ENCODE results near the gene LRRC31.

The LRRC31 gene

DNA sequence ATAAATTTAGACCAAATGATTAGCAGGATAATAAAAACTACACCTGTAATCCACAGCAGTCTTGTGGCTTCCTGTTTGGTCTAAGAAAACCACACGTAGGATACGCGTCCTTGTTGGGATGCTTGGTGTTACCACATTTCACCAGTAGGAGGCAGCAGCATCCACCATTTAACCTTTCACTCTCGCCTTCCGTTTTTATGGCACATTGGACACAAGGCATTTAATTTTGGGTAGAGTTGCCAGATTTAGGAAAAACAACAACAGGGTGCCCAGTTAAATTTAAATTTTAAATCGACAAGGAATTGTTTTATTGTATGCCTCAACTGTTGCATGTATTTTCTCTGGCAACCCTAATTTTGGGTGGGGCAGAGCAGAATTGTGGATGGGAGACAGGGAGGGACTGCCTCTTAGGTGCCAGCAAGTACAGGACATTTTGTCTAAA is 6.3 kb downstream of the LRRC31 start:
- DNase-seq (ENCODE audit: low read depth), result peak; percentile 37

DNA sequence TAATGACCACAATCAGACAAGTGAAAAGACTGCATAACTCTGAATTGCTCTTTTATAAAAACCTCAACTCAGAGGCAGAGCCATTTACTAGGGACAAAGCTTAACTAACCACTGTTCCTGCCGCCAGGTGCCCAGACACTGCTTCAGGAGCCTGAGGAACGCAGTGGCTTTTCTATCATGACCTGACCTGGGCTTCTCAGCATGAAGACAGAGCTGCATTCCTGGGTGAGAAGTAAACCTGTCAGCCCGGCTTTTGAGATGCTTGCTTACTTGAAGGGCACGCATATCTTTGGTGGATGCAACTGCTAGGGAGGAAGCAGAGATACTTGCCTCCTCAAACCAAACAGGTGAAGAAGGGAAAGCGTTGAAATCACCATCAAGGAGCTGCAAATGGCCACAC is 7.9 kb downstream of the LRRC31 start:
- no peak for DNase-seq (ENCODE audit: low read depth)

DNA sequence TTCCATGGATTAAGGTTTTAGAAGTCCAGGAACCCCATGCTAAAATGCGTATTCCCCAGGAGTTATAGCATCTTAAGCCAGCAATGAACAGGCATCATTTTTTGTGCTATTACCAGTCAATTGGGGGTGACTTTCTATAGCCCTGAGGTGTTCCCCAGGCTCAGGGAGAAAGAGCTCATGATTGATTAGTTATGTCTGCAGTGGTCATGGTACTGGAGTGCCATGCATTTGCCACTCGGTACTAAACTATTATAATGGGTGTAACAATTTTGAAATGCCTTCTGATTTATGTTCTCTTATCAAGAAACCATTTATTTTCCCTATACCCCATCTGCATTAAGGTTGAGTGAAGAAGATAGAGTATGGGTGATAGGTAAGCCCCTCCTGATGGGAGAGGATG is 11.9 kb downstream of the LRRC31 start:
- no peak for DNase-seq (ENCODE audit: low read depth)

DNA sequence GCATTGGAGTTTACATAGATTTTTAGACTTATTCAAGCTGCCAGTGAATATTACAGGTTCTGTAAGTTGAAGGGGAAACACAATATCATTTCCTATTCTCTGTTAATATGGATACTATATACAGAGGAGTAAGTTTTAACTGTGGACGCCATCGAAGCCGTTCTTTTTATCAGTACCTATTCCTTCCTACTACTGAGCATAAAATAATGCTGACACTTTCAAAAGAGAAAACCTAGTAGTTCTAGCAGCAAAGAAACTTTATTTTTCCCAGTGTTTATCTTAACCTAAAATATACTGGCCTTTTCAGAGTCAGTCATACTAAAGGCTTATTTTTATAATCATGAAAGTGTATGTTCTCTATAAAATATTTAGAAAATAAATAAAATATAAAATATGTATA is 14.2 kb downstream of the LRRC31 start:
- no peak for DNase-seq (ENCODE audit: low read depth)

DNA sequence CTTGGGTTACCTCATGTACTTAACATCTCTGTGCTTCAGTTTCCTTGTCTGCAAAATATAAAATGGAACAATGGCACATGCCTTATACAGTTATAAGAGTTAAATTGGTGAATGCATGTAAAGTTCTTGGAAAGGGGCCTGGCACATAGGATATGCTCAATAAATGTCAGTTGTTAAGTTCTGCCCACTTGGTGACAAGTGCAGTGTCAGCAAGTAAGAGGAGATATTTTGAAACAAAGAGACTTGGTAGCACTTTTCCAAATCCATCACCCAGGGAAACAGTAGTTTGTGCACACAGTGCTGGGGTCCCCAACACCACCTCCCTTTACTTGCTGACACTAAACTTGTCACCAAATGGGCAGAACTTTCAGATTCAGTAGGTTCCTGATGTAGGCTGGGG is 19.1 kb downstream of the LRRC31 start:
- no peak for DNase-seq (ENCODE audit: low read depth)

DNA sequence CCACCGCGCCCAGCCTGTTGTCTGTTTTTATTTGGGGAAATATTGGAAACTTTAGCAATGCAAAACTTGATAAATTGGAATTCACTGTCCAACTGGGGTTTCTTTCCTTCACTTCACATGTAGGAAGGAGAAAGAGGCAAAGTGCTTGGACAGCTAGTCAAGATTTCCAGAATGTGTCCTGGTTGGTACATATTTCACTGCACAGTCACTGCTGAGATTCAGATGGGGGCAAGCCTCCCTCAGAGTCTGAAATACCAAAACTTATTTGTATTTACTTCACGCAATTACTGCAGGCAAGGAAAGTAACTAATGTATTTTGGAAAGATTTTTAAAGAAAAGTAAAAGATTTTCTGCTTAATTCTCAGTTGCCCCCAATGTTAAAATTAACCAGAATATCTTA is 21.0 kb downstream of the LRRC31 start:
- no peak for DNase-seq (ENCODE audit: low read depth)

DNA sequence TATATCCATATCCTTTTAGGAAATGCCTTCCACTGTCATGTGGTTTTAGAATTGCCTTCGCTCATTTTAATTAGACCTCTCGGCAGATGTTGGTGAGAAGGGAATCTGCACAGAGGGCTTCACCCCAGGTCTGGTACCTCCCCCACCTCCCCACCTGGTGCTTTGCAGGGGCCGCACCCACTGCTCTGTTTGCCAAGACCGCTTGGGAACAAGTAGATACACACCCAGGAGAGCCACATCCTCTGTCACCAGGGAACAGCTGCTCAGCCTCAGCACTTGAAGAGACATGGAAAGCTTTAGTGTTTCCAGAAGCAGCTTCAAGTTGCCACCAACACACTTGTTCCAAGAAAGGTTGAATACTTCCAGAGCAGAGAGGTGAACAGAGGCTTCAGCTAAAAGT is 21.8 kb downstream of the LRRC31 start:
- DNase-seq (ENCODE audit: low read depth), result no peak

DNA sequence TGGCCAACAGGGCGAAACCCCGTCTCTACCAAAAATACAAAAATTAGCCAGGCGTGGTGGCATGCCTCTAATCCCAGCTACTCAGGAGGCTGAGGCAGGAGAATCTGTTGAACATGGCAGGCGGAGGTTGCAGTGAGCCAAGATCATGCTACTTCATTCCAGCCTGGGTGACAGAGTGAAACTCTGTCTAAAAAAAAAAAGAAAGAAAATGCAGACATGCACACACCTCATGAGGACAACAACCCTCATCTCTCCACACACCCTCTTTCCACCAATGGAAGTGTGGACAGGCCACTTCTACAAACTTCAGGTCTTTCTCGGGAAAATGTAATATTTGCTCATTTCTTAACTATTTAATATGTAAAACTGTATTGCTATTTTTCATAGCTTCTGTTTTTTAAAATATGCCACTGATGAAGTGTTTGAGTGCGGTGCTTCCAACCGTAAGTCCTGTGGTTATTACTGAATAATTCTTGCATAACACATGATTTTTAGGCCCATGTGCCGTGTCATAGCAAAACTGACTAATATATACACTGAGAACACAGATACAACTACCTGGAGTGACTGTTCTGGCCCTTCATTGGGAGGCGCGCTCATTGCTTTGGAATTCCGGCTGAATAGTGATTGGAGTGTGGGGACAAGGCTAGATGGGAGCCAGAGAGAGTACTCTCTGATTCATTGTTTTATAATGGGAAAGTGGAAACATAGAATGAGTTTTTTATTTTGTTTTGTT is 23.1 kb downstream of the LRRC31 start:
- DNase-seq (ENCODE audit: low read depth), result no peak

DNA sequence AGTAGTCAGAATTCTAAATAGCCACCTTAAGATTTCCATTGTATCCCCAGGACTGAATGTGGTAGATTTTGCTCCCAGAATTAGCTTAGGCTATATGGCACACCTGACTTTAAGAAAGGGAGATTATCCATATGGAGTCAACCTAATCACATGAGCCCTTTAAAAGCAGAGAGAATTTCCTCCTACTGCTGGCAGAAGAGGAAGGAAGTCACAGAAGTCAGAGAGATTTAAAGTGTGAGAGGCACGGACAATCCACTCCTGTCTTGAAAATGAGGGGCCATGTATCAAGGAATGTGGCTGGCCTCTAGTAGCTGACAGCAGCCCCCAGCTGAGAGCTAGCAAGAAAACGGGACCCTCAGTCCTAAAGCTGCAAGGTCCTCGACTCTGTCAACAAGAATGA is 26.8 kb downstream of the LRRC31 start:
- no peak for DNase-seq (ENCODE audit: low read depth)

DNA sequence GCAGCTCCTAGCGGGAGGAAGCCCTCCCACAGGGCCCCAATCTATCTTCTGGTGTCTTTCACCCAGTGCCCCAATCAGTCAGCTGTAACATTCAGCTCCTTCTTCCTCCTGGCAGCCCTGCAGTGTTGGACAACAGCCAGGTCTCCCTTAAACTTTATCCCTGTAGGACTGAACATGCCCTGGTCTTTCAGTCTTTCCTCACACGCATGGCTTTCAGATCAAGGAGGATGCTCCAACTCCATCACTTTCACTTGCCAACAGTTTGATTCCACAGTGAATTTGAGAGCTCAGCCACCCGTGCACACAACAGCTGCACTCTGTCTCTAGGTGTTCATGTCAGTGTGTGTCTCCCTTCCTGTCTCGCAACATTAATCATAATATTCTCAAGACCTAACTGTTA is 28.6 kb downstream of the LRRC31 start:
- no peak for DNase-seq (ENCODE audit: low read depth)

DNA sequence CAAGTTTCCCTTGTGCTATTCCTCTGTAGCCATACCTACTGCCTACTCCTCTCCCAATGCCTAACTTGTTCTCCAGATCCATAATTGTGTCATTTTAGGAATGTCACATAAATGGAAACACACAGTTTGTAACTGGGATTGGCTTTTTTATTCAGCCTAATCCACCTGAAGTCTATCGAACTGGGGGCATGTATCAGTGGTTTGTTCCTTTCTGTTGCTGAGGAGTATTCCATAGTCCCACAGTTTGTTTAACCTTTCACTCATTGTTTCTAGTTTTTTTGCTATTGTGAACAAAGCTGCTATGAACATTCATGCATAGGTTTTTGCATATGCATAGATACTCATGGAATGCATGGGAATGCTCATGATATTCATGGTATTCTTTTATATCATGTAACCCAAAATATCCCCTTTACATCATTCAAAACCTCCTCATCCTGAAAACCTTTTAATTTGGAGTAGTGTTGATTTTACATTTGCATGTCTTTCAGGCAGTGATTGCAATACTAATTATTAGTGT is 31.2 kb downstream of the LRRC31 start:
- no peak for DNase-seq (ENCODE audit: low read depth)

DNA sequence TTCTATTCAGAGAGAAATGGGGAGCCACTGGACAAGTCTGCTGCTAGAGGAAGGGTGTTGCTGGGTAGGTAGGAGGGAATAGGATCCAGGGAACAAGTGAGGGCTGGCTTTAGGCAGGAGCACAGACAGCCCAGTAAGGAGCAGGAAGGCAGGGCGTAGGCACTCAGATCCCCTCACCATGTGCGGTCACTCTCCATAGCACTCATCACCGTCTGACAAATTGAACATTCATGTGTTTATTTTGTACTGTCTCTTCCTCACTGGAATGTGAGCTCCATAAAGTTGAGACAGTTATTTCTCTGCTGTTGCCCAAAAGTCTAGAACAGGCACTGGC is 32.8 kb downstream of the LRRC31 start:
- DNase-seq (ENCODE audit: low read depth), result no peak

DNA sequence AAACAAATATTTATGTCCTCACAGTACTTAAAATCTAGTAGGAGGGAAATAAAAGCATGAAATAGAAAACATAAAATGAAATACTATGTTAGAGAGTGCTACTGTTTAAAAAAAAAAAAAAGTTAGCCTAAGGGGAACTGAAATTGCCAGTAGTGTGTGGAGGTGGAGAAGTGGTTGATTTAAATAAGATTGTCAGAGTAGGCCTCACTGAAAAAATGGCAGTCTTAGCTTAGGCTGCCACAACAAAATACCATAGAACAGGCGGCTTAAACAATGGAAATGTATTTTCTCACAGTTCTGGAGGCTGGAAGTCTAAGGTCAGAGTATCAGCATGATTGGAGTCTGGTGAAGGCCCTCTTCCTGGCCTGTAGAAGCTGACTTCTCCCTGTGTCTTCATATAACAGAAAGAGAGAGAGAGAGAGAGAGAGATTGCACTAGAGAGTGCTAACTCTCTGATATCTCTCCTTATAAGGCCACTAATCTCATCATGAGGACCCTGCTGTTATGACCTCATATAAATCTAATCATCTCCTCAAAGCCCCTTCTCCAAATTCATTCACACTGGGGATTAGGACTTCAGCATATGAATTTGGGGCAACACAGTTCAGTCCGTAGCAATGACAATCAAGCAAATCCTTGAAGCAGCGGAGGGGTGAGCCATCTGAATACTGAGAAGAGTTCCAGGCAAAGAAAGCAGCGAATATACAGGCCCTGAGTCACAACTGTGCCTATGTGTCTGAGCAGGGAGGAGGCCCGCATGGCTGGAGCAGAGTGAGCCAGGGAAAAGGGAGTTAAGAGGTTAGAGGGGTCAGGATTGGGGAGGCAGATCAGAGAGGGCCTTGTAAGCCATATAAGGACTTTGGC is 33.4 kb downstream of the LRRC31 start:
- no peak for DNase-seq (ENCODE audit: low read depth)

DNA sequence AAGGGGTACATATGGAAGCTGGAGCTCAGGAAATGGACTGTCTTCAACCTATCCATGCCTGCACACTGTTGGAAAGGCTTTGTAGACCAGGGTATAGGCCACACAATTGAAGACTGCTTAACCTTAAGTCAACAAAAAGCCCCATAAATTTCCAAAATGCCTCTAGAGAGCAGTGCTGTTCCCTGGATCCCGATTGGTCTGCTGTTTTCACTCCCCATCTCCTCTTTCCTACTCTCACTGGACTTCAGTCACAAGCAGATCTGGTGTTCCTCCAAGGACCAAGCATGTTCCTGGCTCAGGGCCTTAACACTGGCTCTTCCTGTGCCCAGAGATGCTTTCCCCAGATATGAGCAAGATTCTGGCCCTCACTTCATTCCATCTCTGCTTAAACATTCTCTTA is 34.2 kb downstream of the LRRC31 start:
- DNase-seq (ENCODE audit: low read depth), result no peak

DNA sequence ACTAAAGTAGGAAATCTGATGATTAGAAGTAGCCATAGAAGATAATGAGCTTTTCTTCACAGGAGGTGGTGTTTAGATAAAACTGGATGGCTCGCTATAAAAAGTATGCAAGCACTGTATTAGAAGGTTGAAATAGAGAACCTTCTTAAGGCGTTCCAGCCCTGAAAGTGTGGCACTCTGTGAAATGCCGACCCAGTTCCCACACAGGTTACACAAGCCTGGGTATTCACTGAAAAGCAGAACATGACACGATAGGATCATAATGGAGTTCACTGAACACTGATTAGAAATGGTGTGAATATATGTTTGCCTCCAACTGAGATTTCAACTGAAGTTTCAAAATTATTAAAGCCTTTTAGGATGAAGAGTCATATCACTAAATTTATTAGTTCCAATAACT is 42.0 kb downstream of the LRRC31 start:
- no peak for DNase-seq (ENCODE audit: low read depth)

DNA sequence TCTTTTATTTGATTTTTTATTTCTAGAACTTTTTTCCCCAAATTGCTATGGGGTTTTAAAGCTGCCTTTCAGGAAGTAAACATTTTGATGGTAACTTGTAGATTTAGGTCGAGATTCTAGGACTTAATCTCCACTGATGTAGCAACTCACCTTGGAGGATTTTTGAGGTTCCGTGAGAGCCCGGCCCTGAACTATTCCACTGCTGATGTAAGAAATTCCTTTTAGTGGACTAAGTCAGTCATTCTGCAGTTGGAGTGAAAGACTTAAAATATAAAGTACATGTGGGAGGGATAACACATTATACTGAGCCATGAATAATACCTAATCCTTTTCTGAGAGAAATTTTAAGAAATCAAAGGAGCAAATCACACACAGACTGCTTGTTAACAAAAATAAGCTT is 44.4 kb downstream of the LRRC31 start:
- DNase-seq (ENCODE audit: low read depth), result no peak

DNA sequence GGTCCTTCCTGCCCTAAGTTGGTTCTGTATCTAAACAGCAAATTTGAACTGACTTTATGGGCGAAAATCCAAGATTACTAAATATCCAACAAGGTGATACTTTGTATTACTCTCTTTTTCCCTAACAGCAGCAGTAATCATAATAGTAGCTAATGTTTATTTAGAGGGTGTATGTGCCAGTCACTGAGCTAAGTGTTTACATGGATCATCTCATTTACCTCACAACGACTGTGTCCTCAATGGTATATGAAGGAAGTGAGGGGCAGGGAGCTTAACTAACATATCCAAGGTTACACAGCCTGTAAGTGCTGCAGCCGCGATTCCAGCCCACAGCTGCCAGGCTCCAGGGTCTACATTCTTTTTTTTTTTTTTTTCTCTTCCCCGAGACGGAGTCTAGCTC is 46.8 kb downstream of the LRRC31 start:
- DNase-seq (ENCODE audit: low read depth), result no peak

DNA sequence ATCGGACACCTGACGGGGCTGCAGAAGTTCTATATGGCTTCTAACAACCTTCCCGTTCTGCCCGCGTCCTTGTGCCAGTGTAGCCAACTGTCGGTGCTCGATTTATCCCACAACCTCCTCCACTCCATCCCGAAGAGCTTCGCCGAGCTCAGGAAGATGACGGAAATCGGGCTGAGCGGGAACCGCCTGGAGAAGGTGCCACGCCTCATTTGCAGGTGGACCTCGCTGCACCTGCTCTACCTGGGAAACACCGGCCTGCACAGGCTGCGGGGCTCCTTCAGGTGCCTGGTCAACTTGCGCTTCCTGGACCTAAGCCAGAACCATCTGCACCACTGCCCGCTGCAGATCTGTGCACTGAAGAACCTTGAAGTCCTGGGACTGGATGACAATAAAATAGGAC is 47.2 kb downstream of the LRRC31 start:
- no peak for DNase-seq (ENCODE audit: low read depth)

DNA sequence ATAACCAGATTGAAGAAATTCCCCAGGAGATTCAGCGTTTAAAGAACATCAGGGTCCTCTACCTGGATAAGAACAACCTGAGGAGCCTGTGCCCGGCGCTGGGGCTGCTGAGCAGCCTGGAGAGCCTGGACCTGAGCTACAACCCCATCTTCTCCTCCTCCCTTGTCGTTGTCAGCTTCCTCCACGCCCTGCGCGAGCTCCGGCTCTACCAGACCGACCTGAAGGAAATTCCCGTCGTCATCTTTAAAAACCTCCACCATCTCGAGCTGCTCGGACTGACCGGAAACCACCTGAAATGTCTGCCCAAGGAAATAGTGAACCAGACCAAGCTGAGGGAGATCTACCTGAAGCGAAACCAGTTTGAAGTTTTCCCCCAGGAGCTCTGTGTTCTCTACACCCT is 47.6 kb downstream of the LRRC31 start:
- no peak for DNase-seq (ENCODE audit: low read depth)

DNA sequence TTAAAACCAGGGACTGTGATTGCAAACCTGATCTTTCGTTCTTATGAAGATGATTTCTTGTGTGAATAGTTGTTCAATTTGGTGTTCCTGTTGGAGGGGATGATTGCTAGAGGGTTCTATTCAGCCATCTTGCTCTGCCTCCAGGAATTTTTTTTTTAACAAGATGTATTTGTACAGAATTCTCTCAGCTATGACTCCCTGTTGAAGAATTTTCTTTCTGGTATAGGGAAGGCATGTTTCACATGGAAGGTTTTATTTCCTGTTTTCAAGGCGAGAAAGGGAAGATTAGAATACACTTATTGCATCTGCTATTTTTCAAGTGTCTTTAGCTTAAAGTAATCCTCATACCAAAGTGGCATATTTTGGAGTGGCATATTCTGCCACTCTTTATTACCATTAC is 51.4 kb downstream of the LRRC31 start:
- DNase-seq (ENCODE audit: low read depth), result no peak

DNA sequence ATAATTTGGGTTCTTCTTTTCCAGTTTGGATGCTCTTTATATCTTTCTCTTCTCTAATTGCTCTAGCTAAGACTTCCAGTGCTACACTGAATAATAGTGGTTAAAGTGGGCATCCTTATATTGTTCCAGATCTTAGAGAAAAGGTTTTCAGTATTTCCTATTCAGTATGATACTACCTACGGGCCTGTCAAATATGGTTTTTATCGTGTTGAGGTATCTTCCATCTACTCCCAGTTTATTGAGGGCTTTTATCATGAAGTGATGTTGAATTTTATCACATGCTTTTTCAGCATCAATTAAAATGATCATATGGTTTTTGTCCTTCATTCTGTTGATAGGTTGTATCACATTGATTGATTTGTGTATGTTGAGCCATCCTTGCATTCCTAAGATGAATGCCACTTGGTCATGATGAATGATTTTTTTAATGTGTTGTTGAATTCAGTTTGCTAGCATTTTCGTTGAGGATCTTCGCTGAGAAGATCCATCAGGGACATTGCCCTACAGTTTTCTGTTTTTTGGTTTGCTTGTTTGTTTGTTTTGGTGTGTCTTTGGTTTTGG is 54.1 kb downstream of the LRRC31 start:
- no peak for DNase-seq (ENCODE audit: low read depth)

DNA sequence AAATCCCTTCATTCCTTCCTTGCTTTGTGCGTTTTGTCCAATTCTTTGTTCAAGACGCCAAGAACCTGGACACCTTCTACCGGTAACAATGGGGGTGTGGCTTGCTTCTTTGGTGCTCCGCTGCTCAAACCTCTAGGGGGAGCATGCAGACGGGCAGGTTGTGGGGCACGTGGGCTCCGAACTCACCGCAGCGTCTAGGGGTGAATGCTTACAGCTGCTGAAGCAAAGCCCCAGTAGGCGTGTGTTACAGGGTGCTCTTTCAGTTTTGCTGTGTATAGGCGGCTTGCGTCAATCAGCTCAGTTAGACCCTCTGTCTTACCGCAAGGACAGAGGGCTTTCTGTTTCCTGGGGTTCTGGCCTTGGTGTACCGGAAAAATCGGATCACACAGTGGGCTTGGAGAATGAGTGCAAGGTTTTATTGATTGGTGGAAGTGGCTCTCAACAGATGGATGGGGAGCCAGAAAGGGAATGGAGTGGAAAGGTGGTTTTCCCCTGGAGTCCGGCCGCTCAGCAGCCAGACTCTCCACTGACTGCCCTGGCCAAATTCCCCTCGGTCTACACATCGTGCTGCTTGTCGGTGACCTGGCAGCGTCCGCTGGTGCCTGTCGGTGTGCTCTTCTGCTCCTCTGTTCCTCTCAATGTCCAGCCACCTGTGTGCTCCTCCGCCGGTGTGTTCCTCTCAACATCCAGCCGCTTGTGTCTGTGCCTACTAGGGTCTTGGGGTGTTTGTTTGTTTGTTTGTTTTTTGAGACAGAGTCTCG is 55.8 kb downstream of the LRRC31 start:
- peak; percentile 39 for DNase-seq (ENCODE audit: low read depth)
